Tibial artery (tissue), 4 donors: ENCODE measurements around the gene TPM2.

Experiments used
- DNase-seq, 2 donors: peaks; one replicate each; pipeline ENCODE4 v3.0.0-alpha.2; 2019
- H3K27ac ChIP-seq, 2 donors: fragments of 200-600 bp; sonication (generic) in 1 of 2; 1 replicate in 1 of 2; 2 replicates in 1 of 2; pipeline ENCODE4 v1.5.1; 2018 to 2019; ENCODE audit warnings: mild to moderate bottlenecking in 1 of 2
- H3K27me3 ChIP-seq, 2 donors: fragments of 200-600 bp; sonication (generic) in 1 of 2; one replicate each; pipeline versions ENCODE4 v1.5.1 to v1.6.0; 2016 to 2019
- H3K36me3 ChIP-seq, 3 donors: fragments of 200-600 bp; sonication (generic) in 2 of 3; one replicate each; pipeline ENCODE4 v1.5.1; 2016 to 2019; ENCODE audit warnings: mild to moderate bottlenecking in 2 of 3
- H3K4me1 ChIP-seq, 4 donors: fragments of 200-600 bp; sonication (generic) in 2 of 4; 1 replicate in 3 of 4; 2 replicates in 1 of 4; pipeline ENCODE4 v1.5.1; 2016 to 2019
- H3K4me3 ChIP-seq, 2 donors: fragments of 200-600 bp; sonication (generic) in 1 of 2; 1 replicate in 1 of 2; 2 replicates in 1 of 2; pipeline ENCODE4 v1.5.1; 2018 to 2019; ENCODE audit warnings: mild to moderate bottlenecking in 2 of 2
- H3K9me3 ChIP-seq, 3 donors: fragments of 200-600 bp; sonication (generic) in 1 of 3; one replicate each; pipeline ENCODE4 v1.5.1; 2016 to 2019
- intact Hi-C: fragments of 100-400 bp; cut with DNase I; formaldehyde crosslinking; loops from one replicate; pipeline ENCODE4 v1.15.0; 2023; ENCODE audit warnings: low total_unique reads
- TF ChIP-seq, protein P1 (sequence below), 2 experiments: fragments of 200-600 bp in 1 of 2; fragments of 450-650 bp in 1 of 2; IDR thresholded peaks; one replicate each; pipeline ENCODE4 v1.5.1; 2017 to 2019; ENCODE audit warnings: antibody characterized with exemption in 2 of 2, mild to moderate bottlenecking in 1 of 2, moderate library complexity in 1 of 2

Gene TPM2

GRCh38 chr9:35636135-35636876 lies 53.4 kb downstream of the TPM2 start:
- intact Hi-C loops, result loop anchor here (10.0 kb wide), 1 partner anchor 228 kb away; no protein-coding TSS in a partner anchor

GRCh38 chr9:35635730-35636129 lies 54.0 kb downstream of the TPM2 start:
- no peaks in the 10 kb centered on the region for H3K4me1 ChIP-seq
- H3K9me3 ChIP-seq, result no peaks in the 10 kb centered on the region
- H3K27ac ChIP-seq, result no peak overlapping the region
- no peaks in the 10 kb centered on the region for H3K27me3 ChIP-seq
- TF ChIP-seq, protein P1, sequence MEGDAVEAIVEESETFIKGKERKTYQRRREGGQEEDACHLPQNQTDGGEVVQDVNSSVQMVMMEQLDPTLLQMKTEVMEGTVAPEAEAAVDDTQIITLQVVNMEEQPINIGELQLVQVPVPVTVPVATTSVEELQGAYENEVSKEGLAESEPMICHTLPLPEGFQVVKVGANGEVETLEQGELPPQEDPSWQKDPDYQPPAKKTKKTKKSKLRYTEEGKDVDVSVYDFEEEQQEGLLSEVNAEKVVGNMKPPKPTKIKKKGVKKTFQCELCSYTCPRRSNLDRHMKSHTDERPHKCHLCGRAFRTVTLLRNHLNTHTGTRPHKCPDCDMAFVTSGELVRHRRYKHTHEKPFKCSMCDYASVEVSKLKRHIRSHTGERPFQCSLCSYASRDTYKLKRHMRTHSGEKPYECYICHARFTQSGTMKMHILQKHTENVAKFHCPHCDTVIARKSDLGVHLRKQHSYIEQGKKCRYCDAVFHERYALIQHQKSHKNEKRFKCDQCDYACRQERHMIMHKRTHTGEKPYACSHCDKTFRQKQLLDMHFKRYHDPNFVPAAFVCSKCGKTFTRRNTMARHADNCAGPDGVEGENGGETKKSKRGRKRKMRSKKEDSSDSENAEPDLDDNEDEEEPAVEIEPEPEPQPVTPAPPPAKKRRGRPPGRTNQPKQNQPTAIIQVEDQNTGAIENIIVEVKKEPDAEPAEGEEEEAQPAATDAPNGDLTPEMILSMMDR (IDR thresholded peaks at IDR 0.05), result no peak
- intact Hi-C loops, result loop anchor here (10.0 kb wide), 1 partner anchor 229 kb away; no protein-coding TSS in a partner anchor
- H3K4me3 ChIP-seq, result no peak overlapping the region
- DNase-seq, result peak in 1 of 2 donors; percentile 6
- H3K36me3 ChIP-seq, result peaks cover 0 to 3% (median 0%) of the 10 kb centered on the region in 3 donors

More at GRCh38 chr9:35636135-35636876, 53.4 kb downstream of the TPM2 start:
- no peaks in the 10 kb centered on the region for H3K9me3 ChIP-seq
- H3K27ac ChIP-seq, result no peak overlapping the region
- TF ChIP-seq, protein P1 (IDR thresholded peaks at IDR 0.05), result no peak
- peak in 1 of 2 donors; percentile 34 for DNase-seq
- no peaks in the 10 kb centered on the region for H3K27me3 ChIP-seq
- no peak overlapping the region for H3K4me3 ChIP-seq
- peaks cover 0 to 5% (median 0%) of the 10 kb centered on the region in 3 donors for H3K36me3 ChIP-seq
- no peaks in the 10 kb centered on the region for H3K4me1 ChIP-seq
